Rectal smooth muscle tissue (tissue), 1 donor: Measurements from ENCODE around the gene DPCD.
"Not testable (repeated sequence)": the region's sequence is repeated elsewhere in the genome, so short reads cannot be mapped to it uniquely, and the experiment has no call there.

Experiments used
- H3K27ac ChIP-seq: one replicate; pipeline ENCODE4 v1.7.0; 2013; ENCODE audit warnings: low read depth, low read length, inconsistent platforms
- H3K27me3 ChIP-seq: one replicate; pipeline ENCODE4 v1.7.0; 2013; ENCODE audit warnings: low read length; ENCODE audit not compliant: control insufficient read depth, insufficient read depth
- H3K36me3 ChIP-seq: one replicate; pipeline ENCODE4 v1.7.0; 2013; ENCODE audit warnings: low read length; ENCODE audit not compliant: control insufficient read depth, insufficient read depth
- H3K4me1 ChIP-seq: one replicate; pipeline ENCODE4 v1.7.0; 2013; ENCODE audit warnings: low read length; ENCODE audit not compliant: control insufficient read depth, insufficient read depth
- H3K4me3 ChIP-seq: one replicate; pipeline ENCODE4 v1.7.0; 2013; ENCODE audit warnings: low read length
- H3K9ac ChIP-seq: one replicate; pipeline ENCODE4 v1.7.0; 2013; ENCODE audit warnings: low read length

Gene DPCD

GRCh38 chr10:101623528-101623927 is 35.4 kb downstream of the DPCD start:
- Histone ChIP-seq H3K36me3 (peaks cover 7% of the 10 kb centered on the region), H3K4me3 (no peak overlapping the region), H3K4me1 (no peaks in the 10 kb centered on the region), H3K9ac (no peak overlapping the region), H3K27ac (no peak overlapping the region), H3K27me3 (no peaks in the 10 kb centered on the region)

- Histone ChIP-seq H3K4me3 (no peak overlapping the region), H3K9ac (no peak overlapping the region), H3K36me3 (peaks cover 7% of the 10 kb centered on the region), H3K27ac (no peak overlapping the region), H3K27me3 (no peaks in the 10 kb centered on the region), H3K4me1 (no peaks in the 10 kb centered on the region)
These were observed 36.5 kb downstream of the DPCD start for GRCh38 chr10:101624526-101625102.

- no peak overlapping the region for H3K4me3 ChIP-seq
- H3K9ac ChIP-seq, result no peak overlapping the region
- H3K27ac ChIP-seq, result no peak overlapping the region
- no peaks in the 10 kb centered on the region for H3K4me1 ChIP-seq
- H3K27me3 ChIP-seq, result no peaks in the 10 kb centered on the region
- H3K36me3 ChIP-seq, result peaks cover 3% of the 10 kb centered on the region
These were observed 37.8 kb downstream of the DPCD start for GRCh38 chr10:101625821-101626412.

GRCh38 chr10:101629837-101630632 is 41.9 kb downstream of the DPCD start:
- Histone ChIP-seq H3K36me3 (no peaks in the 10 kb centered on the region), H3K9ac (no peak overlapping the region), H3K4me1 (no peaks in the 10 kb centered on the region), H3K4me3 (no peak overlapping the region), H3K27me3 (no peaks in the 10 kb centered on the region), H3K27ac (no peak overlapping the region)

DNA sequence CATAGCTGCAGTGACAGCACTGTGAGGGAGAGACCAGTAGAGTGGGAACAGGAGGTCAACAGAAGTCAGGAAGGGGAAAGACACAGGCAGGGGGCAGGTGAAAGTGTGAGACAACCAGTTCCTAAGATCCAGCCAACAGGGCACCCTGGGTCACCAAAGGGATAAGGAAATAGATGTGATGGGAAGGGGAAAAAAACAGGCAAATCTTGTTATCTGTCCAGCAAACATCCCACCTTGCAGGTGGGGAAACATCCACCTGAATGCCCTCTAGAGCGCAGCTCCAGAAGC is 42.5 kb downstream of the DPCD start:
- no peaks in the 10 kb centered on the region for H3K4me1 ChIP-seq
- H3K27me3 ChIP-seq, result no peaks in the 10 kb centered on the region
- H3K9ac ChIP-seq, result no peak overlapping the region
- no peak overlapping the region for H3K27ac ChIP-seq
- H3K4me3 ChIP-seq, result no peak overlapping the region
- no peaks in the 10 kb centered on the region for H3K36me3 ChIP-seq

DNA sequence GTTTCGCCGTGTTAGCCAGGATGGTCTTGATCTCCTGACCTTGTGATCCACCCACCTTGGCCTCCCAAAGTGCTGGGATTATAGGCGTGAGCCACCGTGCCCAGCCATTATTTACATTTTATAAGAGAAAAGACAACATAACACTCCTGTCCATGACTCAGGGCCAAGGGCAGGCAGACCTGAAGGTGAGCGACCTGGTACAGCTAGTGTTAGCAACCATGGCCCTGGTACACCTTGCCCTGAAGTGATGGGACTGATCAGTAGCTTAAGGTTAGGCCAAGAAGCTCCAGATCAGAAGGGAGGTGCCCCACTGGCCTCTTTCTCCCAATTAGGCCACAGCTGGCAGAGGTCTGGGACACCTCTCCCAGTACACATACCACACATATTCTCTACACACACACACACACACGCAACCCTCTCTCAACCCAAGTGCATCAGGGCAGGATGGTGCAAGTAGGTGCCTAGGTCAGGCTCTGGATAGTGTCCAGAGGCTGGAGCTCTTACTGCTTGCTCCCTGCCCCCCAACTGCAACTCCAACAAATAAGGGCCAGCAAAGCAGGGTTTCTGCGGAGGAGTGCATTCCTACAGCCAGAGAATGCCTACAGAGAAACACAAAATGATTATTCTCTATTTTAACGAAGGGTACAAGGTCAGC is 43.8 kb downstream of the DPCD start:
- H3K27me3 ChIP-seq, result no peaks in the 10 kb centered on the region
- no peak overlapping the region for H3K9ac ChIP-seq
- no peaks in the 10 kb centered on the region for H3K36me3 ChIP-seq
- no peak overlapping the region for H3K4me3 ChIP-seq
- H3K4me1 ChIP-seq, result no peaks in the 10 kb centered on the region
- H3K27ac ChIP-seq, result no peak overlapping the region

DNA sequence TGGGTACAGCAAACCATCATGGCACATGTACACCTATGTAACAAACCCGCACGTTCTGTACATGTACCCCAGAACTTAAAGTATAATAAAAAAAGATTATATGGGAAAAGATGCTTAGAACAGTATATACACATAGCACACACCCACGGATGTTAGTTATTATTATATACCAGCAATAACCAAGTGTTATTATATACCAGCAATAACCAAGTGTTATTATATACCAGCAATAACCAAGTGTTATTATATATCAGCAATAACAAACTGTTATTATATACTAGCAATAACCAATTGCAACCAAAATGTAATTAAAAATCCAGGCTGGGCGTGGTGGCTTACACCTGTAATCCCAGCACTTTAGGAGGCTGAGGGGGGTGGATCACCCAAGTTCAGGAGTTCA is 45.4 kb downstream of the DPCD start:
- H3K9ac ChIP-seq, H3K36me3 ChIP-seq, H3K4me1 ChIP-seq, H3K27me3 ChIP-seq, H3K4me3 ChIP-seq, H3K27ac ChIP-seq: not testable (repeated sequence)

- no peak overlapping the region for H3K4me3 ChIP-seq
- H3K27ac ChIP-seq, result no peak overlapping the region
- H3K9ac ChIP-seq, result no peak overlapping the region
- H3K4me1 ChIP-seq, result no peaks in the 10 kb centered on the region
- H3K27me3 ChIP-seq, result no peaks in the 10 kb centered on the region
- H3K36me3 ChIP-seq, result peaks cover 6% of the 10 kb centered on the region
These were observed 51.2 kb downstream of the DPCD start for GRCh38 chr10:101639141-101639900.

DNA sequence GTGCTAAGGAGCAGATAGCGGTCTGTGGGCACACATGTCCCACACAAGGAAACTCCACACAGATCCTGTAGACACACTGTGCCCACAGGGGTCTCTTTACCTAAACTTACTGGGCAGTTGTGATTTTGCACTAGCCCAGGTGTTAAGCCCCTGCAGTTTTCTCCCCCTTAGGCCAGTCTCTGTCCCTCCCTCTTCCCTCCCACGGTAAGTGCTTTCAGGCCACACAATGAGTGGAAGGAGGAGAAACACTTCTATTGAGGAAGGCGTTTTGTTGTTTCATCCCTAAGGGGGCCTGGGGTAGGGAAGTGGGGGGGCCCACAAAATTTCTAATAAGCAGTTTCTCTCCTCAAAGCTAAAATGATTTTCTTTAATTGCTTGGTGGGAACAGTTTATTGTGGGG is 55.4 kb downstream of the DPCD start:
- no peak overlapping the region for H3K4me3 ChIP-seq
- H3K27ac ChIP-seq, result no peak overlapping the region
- peaks cover 11% of the 10 kb centered on the region for H3K36me3 ChIP-seq
- H3K27me3 ChIP-seq, result no peaks in the 10 kb centered on the region
- no peaks in the 10 kb centered on the region for H3K4me1 ChIP-seq
- H3K9ac ChIP-seq, result no peak overlapping the region

DNA sequence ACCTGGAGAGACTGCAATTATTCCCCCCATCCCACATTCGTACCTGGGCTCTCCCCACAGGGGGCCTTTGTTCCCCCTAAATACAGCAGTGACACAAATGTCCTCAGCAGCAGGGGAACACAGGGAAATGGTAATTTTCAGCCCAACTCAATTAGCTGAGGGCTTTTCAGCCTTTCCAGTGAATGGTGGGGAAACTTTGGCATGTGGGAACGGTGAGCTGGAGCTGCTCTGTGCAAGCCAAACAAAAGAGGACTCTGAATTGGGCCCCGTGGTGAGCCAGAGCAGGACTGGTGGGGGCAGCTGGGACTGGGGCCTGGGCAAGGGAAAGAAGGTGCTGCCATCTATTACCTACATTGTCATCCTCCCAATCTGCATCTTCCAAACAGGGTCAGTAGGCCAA is 55.9 kb downstream of the DPCD start:
- peaks cover 14% of the 10 kb centered on the region for H3K36me3 ChIP-seq

DNA sequence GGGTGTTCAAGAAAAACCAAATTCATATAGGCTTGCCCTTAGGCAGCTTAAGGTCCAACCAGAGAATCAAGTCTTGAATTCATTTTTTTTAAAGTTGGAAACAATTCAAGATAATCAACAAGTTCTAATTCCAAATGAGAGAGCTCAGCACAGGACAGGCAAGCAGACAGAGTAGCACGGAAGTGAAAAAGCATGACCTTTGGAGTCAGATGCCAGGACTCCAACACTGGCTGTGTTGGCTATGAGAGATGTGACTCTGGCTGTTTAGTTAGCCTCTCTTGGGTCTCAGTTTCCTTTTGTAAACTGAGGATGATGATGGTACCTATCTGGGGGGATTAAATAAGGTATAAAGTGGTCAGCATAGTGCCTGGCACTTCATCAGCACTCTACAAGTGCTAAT is 57.5 kb downstream of the DPCD start:
- Histone ChIP-seq H3K9ac (no peak overlapping the region), H3K27me3 (no peaks in the 10 kb centered on the region), H3K4me1 (no peaks in the 10 kb centered on the region), H3K4me3 (no peak overlapping the region), H3K27ac (no peak overlapping the region), H3K36me3 (peaks cover 11% of the 10 kb centered on the region)

More for the DNA sequence above, 55.9 kb downstream of the DPCD start:
- no peaks in the 10 kb centered on the region for H3K4me1 ChIP-seq
- H3K27me3 ChIP-seq, result no peaks in the 10 kb centered on the region
- H3K27ac ChIP-seq, result no peak overlapping the region
- H3K4me3 ChIP-seq, result no peak overlapping the region
- H3K9ac ChIP-seq, result no peak overlapping the region

- H3K4me1 ChIP-seq, result no peaks in the 10 kb centered on the region
- H3K27ac ChIP-seq, result no peak overlapping the region
- no peaks in the 10 kb centered on the region for H3K27me3 ChIP-seq
- H3K36me3 ChIP-seq, result peaks cover 15% of the 10 kb centered on the region
- no peak overlapping the region for H3K4me3 ChIP-seq
- H3K9ac ChIP-seq, result no peak overlapping the region
These were observed 58.2 kb downstream of the DPCD start for GRCh38 chr10:101646364-101646763.
